H1 (cell line): ENCODE data around the gene SUMF1. TPM values are rescaled to one million over a fixed set of nuclear protein-coding genes. Genes with fewer than 3 reads are reported as not detected.
A peak's percentile ranks its signal among the peaks of the same experiment; 100 is the strongest.

ENCODE experiments used
- CTCF ChIA-PET: fragments of 300-600 bp; sonication (Branson Sonifier 250); formaldehyde crosslinking; loops from one replicate; lab custom pipeline; 2021; ENCODE audit not compliant: partially characterized antibody; lab: Charles Lee
- POLR2A ChIA-PET: fragments of 300-600 bp; sonication (Branson Sonifier 250); formaldehyde crosslinking; loops from one replicate; lab custom pipeline; 2021; ENCODE audit warnings: inconsistent platforms; ENCODE audit not compliant: partially characterized antibody; lab: Charles Lee
- DNase-seq, 2 experiments: peaks; one replicate each; pipeline versions ENCODE4 v3.0.0 to v3.0.0-alpha.2; 2010 to 2022; ENCODE audit warnings: low spot score in 2 of 2, low read depth in 1 of 2, mixed read lengths in 1 of 2
- FAIRE-seq: peaks from 2 replicates; lab custom pipeline; 2011; peaks lifted over from hg19 to GRCh38; lab: Jason Lieb, UNC
- H2AFZ ChIP-seq: 2 replicates; pipeline ENCODE4 v1.8.1; 2012; ENCODE audit warnings: low read length, inconsistent platforms
- H2AK5ac ChIP-seq: 2 replicates; pipeline ENCODE4 v1.6.1; 2013; ENCODE audit warnings: low read depth, low read length
- H2BK120ac ChIP-seq: replicated peaks from 2 replicates; pipeline ENCODE3; 2013; ENCODE audit warnings: low read depth, low read length, inconsistent platforms
- H2BK12ac ChIP-seq: 2 replicates; pipeline ENCODE4 v1.6.1; 2013; ENCODE audit warnings: low read depth, low read length
- H2BK15ac ChIP-seq: 2 replicates; pipeline ENCODE4 v1.6.1; 2013; ENCODE audit warnings: low read length
- H2BK20ac ChIP-seq: 2 replicates; pipeline ENCODE4 v1.6.1; 2013; ENCODE audit warnings: low read length
- H2BK5ac ChIP-seq: 2 replicates; pipeline ENCODE4 v1.6.1; 2013; ENCODE audit warnings: low read depth, low read length
- H3K14ac ChIP-seq: 2 replicates; pipeline ENCODE4 v1.6.1; 2013; ENCODE audit warnings: inconsistent platforms; ENCODE audit not compliant: insufficient read length
- H3K18ac ChIP-seq: 2 replicates; pipeline ENCODE4 v1.6.1; 2013; ENCODE audit warnings: low read length; ENCODE audit errors: extremely low read depth
- H3K23ac ChIP-seq: 2 replicates; pipeline ENCODE4 v1.6.1; 2013; ENCODE audit warnings: inconsistent platforms; ENCODE audit not compliant: insufficient read length
- H3K23me2 ChIP-seq: 2 replicates; pipeline ENCODE4 v1.6.1; 2013; ENCODE audit warnings: low read depth, low read length
- H3K27ac ChIP-seq: 2 replicates; pipeline ENCODE4 v1.6.1; 2011; ENCODE audit warnings: low read depth, low read length, inconsistent platforms
- H3K27me3 ChIP-seq, 4 experiments: replicated peaks in 1 of 4; 1 replicate in 1 of 4; 2 replicates in 3 of 4; pipeline versions ENCODE4 v1.6.1 to v1.8.1; 2011 to 2013; ENCODE audit warnings: low read length in 3 of 4, mild to moderate bottlenecking in 3 of 4, inconsistent platforms in 2 of 4, mixed read lengths in 2 of 4, moderate library complexity in 1 of 4; ENCODE audit not compliant: control insufficient read depth in 3 of 4, insufficient read depth in 3 of 4; ENCODE audit errors: extremely low read depth in 1 of 4
- H3K36me3 ChIP-seq, 4 experiments: 2 replicates each; pipeline versions ENCODE4 v1.6.1 to v1.8.1; 2011 to 2013; ENCODE audit warnings: mild to moderate bottlenecking in 4 of 4, low read length in 3 of 4, moderate library complexity in 2 of 4, control low read depth in 1 of 4, inconsistent platforms in 1 of 4; ENCODE audit not compliant: insufficient read depth in 4 of 4, control insufficient read depth in 2 of 4
- H3K4ac ChIP-seq: replicated peaks from 2 replicates; pipeline ENCODE3; 2013; ENCODE audit warnings: low read length, low read depth, mixed read lengths, inconsistent platforms; ENCODE audit not compliant: insufficient read length
- H3K4me1 ChIP-seq, 4 experiments: replicated peaks in 1 of 4; 1 replicate in 1 of 4; 2 replicates in 3 of 4; pipeline versions ENCODE4 v1.6.1 to v1.8.1; 2011 to 2013; ENCODE audit warnings: low read length in 3 of 4, inconsistent platforms in 2 of 4, mixed read lengths in 1 of 4; ENCODE audit not compliant: insufficient read depth in 4 of 4, control insufficient read depth in 3 of 4
- H3K4me2 ChIP-seq, 2 experiments: 2 replicates each; pipeline versions ENCODE4 v1.6.1 to v1.8.1; 2011 to 2013; ENCODE audit warnings: low read depth in 2 of 2, low read length in 2 of 2, control low read depth in 1 of 2, inconsistent platforms in 1 of 2, mild to moderate bottlenecking in 1 of 2; ENCODE audit not compliant: insufficient read depth in 1 of 2
- H3K4me3 ChIP-seq, 4 experiments: fragments of 200-600, 300-600 bp in 1 of 4; sonication (generic), shearing (Covaris generic), sonication (Bioruptor Twin) in 1 of 4; 2 replicates each; pipeline versions ENCODE4 v1.5.1 to v1.8.1; 2011 to 2016; ENCODE audit warnings: low read length in 4 of 4, low read depth in 3 of 4, control low read depth in 2 of 4, inconsistent platforms in 2 of 4, mild to moderate bottlenecking in 2 of 4, mixed read lengths in 1 of 4, moderate library complexity in 1 of 4; ENCODE audit not compliant: insufficient read depth in 2 of 4; ENCODE audit errors: extremely low read depth in 1 of 4
- H3K56ac ChIP-seq: replicated peaks from 2 replicates; pipeline ENCODE3; 2013; ENCODE audit warnings: low read depth, mild to moderate bottlenecking, mixed read lengths, low read length, inconsistent platforms; ENCODE audit not compliant: insufficient read length
- H3K79me1 ChIP-seq: 2 replicates; pipeline ENCODE4 v1.6.1; 2013; ENCODE audit warnings: low read depth, low read length, control low read depth
- H3K79me2 ChIP-seq, 2 experiments: 2 replicates each; pipeline versions ENCODE4 v1.6.1 to v1.8.1; 2012 to 2013; ENCODE audit warnings: low read length in 2 of 2, mild to moderate bottlenecking in 2 of 2, inconsistent platforms in 1 of 2; ENCODE audit not compliant: insufficient read depth in 2 of 2, control insufficient read depth in 1 of 2
- H3K9ac ChIP-seq, 4 experiments: replicated peaks in 1 of 4; 1 replicate in 1 of 4; 2 replicates in 3 of 4; pipeline versions ENCODE4 v1.6.1 to v1.8.1; 2011 to 2013; ENCODE audit warnings: low read depth in 3 of 4, low read length in 3 of 4, control low read depth in 2 of 4, mild to moderate bottlenecking in 2 of 4, moderate library complexity in 2 of 4, inconsistent platforms in 1 of 4; ENCODE audit errors: extremely low read depth in 1 of 4
- H3K9me3 ChIP-seq, 2 experiments: 2 replicates each; pipeline versions ENCODE4 v1.6.1 to v1.8.1; 2012 to 2013; ENCODE audit warnings: mild to moderate bottlenecking in 2 of 2, moderate library complexity in 2 of 2, control low read depth in 1 of 2, inconsistent platforms in 1 of 2, low read depth in 1 of 2, low read length in 1 of 2, mixed read lengths in 1 of 2; ENCODE audit not compliant: insufficient read depth in 2 of 2
- H4K20me1 ChIP-seq, 2 experiments: replicated peaks in 1 of 2; 2 replicates each; pipeline versions ENCODE3 to v1.8.1; 2011 to 2013; ENCODE audit warnings: inconsistent platforms in 2 of 2, low read length in 2 of 2, mild to moderate bottlenecking in 1 of 2; ENCODE audit not compliant: insufficient read depth in 2 of 2, control insufficient read depth in 1 of 2
- H4K5ac ChIP-seq: 2 replicates; pipeline ENCODE4 v1.6.1; 2013; ENCODE audit warnings: low read length, low read depth, mixed read lengths, inconsistent platforms; ENCODE audit not compliant: insufficient read length
- H4K8ac ChIP-seq: 2 replicates; pipeline ENCODE4 v1.8.0; 2013; ENCODE audit warnings: mild to moderate bottlenecking, moderate library complexity, low read length, inconsistent platforms; ENCODE audit not compliant: insufficient read depth; ENCODE audit errors: extremely low read depth
- H4K91ac ChIP-seq: replicated peaks from 2 replicates; pipeline ENCODE3; 2013; ENCODE audit warnings: low read length, mixed read lengths, inconsistent platforms; ENCODE audit not compliant: insufficient read length
- BACH1 ChIP-seq: IDR thresholded peaks from 2 replicates; pipeline ENCODE4 v1.6.1; 2012; ENCODE audit warnings: low read length, improper control_type of control experiment
- BCL11A ChIP-seq, 2 experiments: IDR thresholded peaks; one replicate each; pipeline ENCODE4 v1.6.1; 2011; ENCODE audit warnings: low read depth in 2 of 2, low read length in 2 of 2, mild to moderate bottlenecking in 2 of 2
- BRCA1 ChIP-seq: IDR thresholded peaks from 2 replicates; pipeline ENCODE4 v1.6.1; 2012; ENCODE audit warnings: low read depth, low read length, improper control_type of control experiment
- CREB1 ChIP-seq: IDR thresholded peaks from 2 replicates; pipeline ENCODE4 v1.6.1; 2012; ENCODE audit warnings: inconsistent platforms
- JUN ChIP-seq: IDR thresholded peaks from 2 replicates; pipeline ENCODE4 v1.6.1; 2011; ENCODE audit warnings: low read depth, mild to moderate bottlenecking, improper control_type of control experiment, low read length
- NANOG ChIP-seq: IDR thresholded peaks from 2 replicates; pipeline ENCODE4 v1.6.1; 2011; ENCODE audit warnings: low read length, low read depth, mild to moderate bottlenecking, inconsistent platforms; ENCODE audit not compliant: insufficient read depth, poor library complexity, severe bottlenecking
- PHF8 ChIP-seq: fragments of 200-600 bp; sonication (generic); conservative IDR thresholded peaks from 2 replicates; pipeline ENCODE4 v1.7.1; 2012; ENCODE audit warnings: low read depth, mild to moderate bottlenecking, inconsistent platforms, low read length, moderate library complexity
- RAD21 ChIP-seq, 2 experiments: IDR thresholded peaks in 1 of 2; conservative IDR thresholded peaks in 1 of 2; 2 replicates each; pipeline ENCODE4 v1.6.1; 2011; ENCODE audit warnings: low read depth in 2 of 2, low read length in 2 of 2, improper control_type of control experiment in 1 of 2, inconsistent platforms in 1 of 2, mild to moderate bottlenecking in 1 of 2, moderate library complexity in 1 of 2
- SP4 ChIP-seq: IDR thresholded peaks from 2 replicates; pipeline ENCODE4 v1.6.1; 2012; ENCODE audit warnings: low read length, inconsistent platforms
- SUZ12 ChIP-seq: fragments of 200-600 bp; sonication (generic); IDR thresholded peaks from 2 replicates; pipeline ENCODE4 v1.6.1; 2012; ENCODE audit warnings: mild to moderate bottlenecking, inconsistent platforms, low read length, moderate library complexity, mixed read lengths
- TCF12 ChIP-seq: IDR thresholded peaks from 2 replicates; pipeline ENCODE4 v1.6.1; 2011; ENCODE audit warnings: low read depth, mild to moderate bottlenecking, low read length
- WGBS, 2 experiments: shearing (Covaris generic) in 1 of 2; methylation state at CpG; one replicate each; pipeline versions ENCODE4 v1.1.6 to v1.1.7; 2013 to 2015; ENCODE audit warnings: low lambda C conversion rate in 2 of 2, mixed read lengths in 2 of 2, inconsistent platforms in 1 of 2, low coverage in 1 of 2, missing lambda C conversion rate in 1 of 2; ENCODE audit not compliant: insufficient replicate concordance in 2 of 2, insufficient coverage in 1 of 2, insufficient read length in 1 of 2; ENCODE audit errors: extremely low coverage in 1 of 2, missing lambda C conversion rate in 1 of 2; 5-methylcytosine and 5-hydroxymethylcytosine counted together
- polyA plus RNA-seq, 7 experiments: library from polyadenylated mRNA; depleted of rRNA in 3 of 7; stranded (reverse) in 5 of 7; unstranded in 2 of 7; fragments of >200 nt in 5 of 7; fragments of 200-250 nt in 2 of 7; gene quantifications; 1 replicate in 5 of 7; 2 replicates in 1 of 7; 4 replicates in 1 of 7; pipeline versions ENCODE4 v1.2.1 to v1.2.3, GENCODE V29; 2011 to 2013; ENCODE audit warnings: missing spikeins in 2 of 7, mixed read lengths in 2 of 7
- total RNA-seq: library from RNA; stranded (reverse); fragmentation: NEBNext Ultra II Directional; extraction: Animal tissue kit (Norgen Biotek cat#: 25700); gene quantifications from 2 replicates; pipeline ENCODE4 v1.2.1, GENCODE V29; 2021
- TF ChIP-seq, protein P1 (sequence below), 3 experiments: IDR thresholded peaks; 1 replicate in 2 of 3; 2 replicates in 1 of 3; pipeline versions ENCODE4 v1.5.1 to v1.6.1; 2011; ENCODE audit warnings: low read length in 3 of 3, mild to moderate bottlenecking in 3 of 3, inconsistent platforms in 2 of 3, low read depth in 1 of 3, moderate library complexity in 1 of 3; ENCODE audit not compliant: insufficient read depth in 1 of 3; ENCODE audit errors: control extremely low read depth in 1 of 3

The SUMF1 gene
- total and polyA plus RNA-seq, 2 of the 8 experiments (the other 6 are each of a cell fraction or from before 2014, with no cell fraction given), result 12.5 to 15.0 TPM

DNA sequence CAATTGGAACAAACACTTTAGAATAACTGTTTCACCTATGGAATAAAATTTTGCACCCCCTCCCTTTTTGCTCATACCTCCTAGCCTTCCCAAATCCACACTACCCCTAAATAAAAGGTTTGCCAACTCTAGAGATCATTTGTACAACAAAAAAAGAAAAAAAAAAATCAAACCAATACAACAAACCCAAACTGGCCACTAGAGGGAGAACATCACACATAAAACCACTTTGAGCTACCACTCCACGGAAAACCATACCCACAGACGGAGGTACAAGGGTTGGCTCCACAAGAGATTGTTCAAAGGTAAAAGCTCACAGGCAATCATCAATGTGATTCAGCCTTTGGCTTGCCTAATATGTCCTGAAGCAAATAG, 116.3 kb downstream of the SUMF1 start:
- ChIA-PET CTCF (interaction anchor here (0.6 to 5.5 kb wide), 77 partner anchors 8 to 1656 kb away, joined by 3 to 47 read pairs (median 4); partner anchors contain the start of gene ITPR1), POLR2A (interaction anchor here (0.8 to 0.9 kb wide), 4 partner anchors 10 to 143 kb away, joined by 3 to 6 read pairs (median 3); partner anchors contain the start of genes ITPR1 and SUMF1)
- no peak overlapping the region for H2BK12ac ChIP-seq
- H3K4ac ChIP-seq, result no peak overlapping the region
- no peak overlapping the region for H3K23ac ChIP-seq
- H3K9ac ChIP-seq, result no peak overlapping the region
- no peak overlapping the region for H4K5ac ChIP-seq
- no peak overlapping the region for H3K27ac ChIP-seq
- no peak overlapping the region for H2BK15ac ChIP-seq
- no peak overlapping the region for H3K4me3 ChIP-seq
- no peaks in the 10 kb centered on the region for H4K20me1 ChIP-seq
- no peak overlapping the region for H3K18ac ChIP-seq
- H4K91ac ChIP-seq, result no peak overlapping the region
- H3K79me1 ChIP-seq, result no peaks in the 10 kb centered on the region
- DNase-seq (no peak), FAIRE-seq (no peak)
- no peaks in the 10 kb centered on the region for H3K36me3 ChIP-seq
- no peak overlapping the region for H2BK120ac ChIP-seq
- no peak overlapping the region for H2BK5ac ChIP-seq
- 37% methylated on average over 2 of the region's 2 CpGs; no CpG with 5 or more reads in 1 of the 2 experiments for WGBS, 2 experiments
- H3K23me2 ChIP-seq, result no peaks in the 10 kb centered on the region; the same call in 1 of the 2 replicates
- no peak overlapping the region for H2AFZ ChIP-seq
- no peaks in the 10 kb centered on the region for H3K79me2 ChIP-seq
- no peaks in the 10 kb centered on the region for H3K4me1 ChIP-seq
- H3K27me3 ChIP-seq, result no peaks in the 10 kb centered on the region
- no peak overlapping the region for H4K8ac ChIP-seq
- H3K4me2 ChIP-seq, result no peak overlapping the region
- no peak overlapping the region for H3K14ac ChIP-seq
- no peak overlapping the region for H3K56ac ChIP-seq
- no peak overlapping the region for H2BK20ac ChIP-seq
- no peak overlapping the region for H2AK5ac ChIP-seq
- H3K9me3 ChIP-seq, result no peaks in the 10 kb centered on the region
- TF ChIP-seq RAD21 (IDR thresholded peaks at IDR 0.05 in 1 of 2, conservative IDR thresholded peaks at IDR 0.05 in 1 of 2; ENCODE audit: low read depth in 2 of 2, low read length in 2 of 2) (peak; percentile 79 to 82), PHF8 (no peak), NANOG (no peak), CREB1 (no peak), SUZ12 (no peak), SP4 (no peak), TCF12 (no peak), BCL11A (IDR thresholded peaks at IDR 0.05; ENCODE audit: low read depth in 2 of 2, low read length in 2 of 2) (no peak), BACH1 (peak; percentile 63; the same call in 1 of the 2 replicates), JUN (no peak), BRCA1 (no peak)
- TF ChIP-seq, protein P1, sequence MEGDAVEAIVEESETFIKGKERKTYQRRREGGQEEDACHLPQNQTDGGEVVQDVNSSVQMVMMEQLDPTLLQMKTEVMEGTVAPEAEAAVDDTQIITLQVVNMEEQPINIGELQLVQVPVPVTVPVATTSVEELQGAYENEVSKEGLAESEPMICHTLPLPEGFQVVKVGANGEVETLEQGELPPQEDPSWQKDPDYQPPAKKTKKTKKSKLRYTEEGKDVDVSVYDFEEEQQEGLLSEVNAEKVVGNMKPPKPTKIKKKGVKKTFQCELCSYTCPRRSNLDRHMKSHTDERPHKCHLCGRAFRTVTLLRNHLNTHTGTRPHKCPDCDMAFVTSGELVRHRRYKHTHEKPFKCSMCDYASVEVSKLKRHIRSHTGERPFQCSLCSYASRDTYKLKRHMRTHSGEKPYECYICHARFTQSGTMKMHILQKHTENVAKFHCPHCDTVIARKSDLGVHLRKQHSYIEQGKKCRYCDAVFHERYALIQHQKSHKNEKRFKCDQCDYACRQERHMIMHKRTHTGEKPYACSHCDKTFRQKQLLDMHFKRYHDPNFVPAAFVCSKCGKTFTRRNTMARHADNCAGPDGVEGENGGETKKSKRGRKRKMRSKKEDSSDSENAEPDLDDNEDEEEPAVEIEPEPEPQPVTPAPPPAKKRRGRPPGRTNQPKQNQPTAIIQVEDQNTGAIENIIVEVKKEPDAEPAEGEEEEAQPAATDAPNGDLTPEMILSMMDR (IDR thresholded peaks at IDR 0.05; ENCODE audit: control extremely low read depth in 1 of 3, insufficient read depth in 1 of 3, low read depth in 1 of 3, low read length in 3 of 3), result peak in 2 of 3 experiments; percentile 58 to 71; a peak in 2 of 4 replicates
